Measurements from ENCODE around the gene LRIG2.

DNA sequence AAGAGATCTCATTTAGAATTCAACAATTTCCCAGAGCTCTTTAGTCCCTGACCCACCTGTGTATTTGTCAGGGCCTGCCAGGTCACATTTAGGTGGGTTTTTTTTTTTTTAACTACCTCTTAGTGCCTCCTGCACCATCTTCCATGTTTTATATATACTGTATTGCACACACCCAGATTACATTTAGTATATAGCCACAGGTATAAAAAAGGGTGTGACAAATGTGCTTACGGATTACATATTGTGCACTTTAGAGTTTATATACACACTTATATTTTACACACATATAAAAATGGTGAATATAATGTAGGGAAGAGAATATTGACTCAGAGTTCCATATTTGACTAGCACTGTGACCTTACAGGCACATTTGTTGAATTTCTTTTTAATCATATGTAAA lies 17.4 kb upstream of the LRIG2 start:
- TF ChIP-seq, protein P1, sequence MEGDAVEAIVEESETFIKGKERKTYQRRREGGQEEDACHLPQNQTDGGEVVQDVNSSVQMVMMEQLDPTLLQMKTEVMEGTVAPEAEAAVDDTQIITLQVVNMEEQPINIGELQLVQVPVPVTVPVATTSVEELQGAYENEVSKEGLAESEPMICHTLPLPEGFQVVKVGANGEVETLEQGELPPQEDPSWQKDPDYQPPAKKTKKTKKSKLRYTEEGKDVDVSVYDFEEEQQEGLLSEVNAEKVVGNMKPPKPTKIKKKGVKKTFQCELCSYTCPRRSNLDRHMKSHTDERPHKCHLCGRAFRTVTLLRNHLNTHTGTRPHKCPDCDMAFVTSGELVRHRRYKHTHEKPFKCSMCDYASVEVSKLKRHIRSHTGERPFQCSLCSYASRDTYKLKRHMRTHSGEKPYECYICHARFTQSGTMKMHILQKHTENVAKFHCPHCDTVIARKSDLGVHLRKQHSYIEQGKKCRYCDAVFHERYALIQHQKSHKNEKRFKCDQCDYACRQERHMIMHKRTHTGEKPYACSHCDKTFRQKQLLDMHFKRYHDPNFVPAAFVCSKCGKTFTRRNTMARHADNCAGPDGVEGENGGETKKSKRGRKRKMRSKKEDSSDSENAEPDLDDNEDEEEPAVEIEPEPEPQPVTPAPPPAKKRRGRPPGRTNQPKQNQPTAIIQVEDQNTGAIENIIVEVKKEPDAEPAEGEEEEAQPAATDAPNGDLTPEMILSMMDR (IDR thresholded peaks at IDR 0.05) = no peak
- no peak for TF ChIP-seq POLR2A (IDR thresholded peaks at IDR 0.05)

Measured in heart left ventricle (tissue), 13 donors.